ENCODE measurements around the gene MT2A.

Gene MT2A

GRCh38 chr16:56607109-56607618 is 1.2 kb upstream of the MT2A start:
- DNase-seq (ENCODE audit: low spot score) = peak; percentile 95

DNA sequence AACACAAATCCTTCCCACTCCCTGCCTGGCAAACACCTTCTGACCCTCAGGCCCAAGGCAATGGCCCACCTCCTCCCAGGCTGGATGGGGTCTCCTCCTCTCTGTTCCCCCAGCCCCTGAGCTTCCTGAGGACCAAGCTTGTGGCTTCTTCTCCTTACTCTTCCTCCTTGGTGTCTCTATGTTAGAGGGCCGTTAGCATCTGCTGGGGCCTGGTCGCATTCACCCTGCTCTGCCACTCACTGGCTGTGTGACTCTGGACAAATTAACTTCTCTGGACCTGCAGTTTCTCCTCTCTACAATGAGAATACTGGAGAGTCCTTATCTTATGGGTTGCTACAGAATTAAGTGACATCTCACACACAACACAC is 725 bp upstream of the MT2A start:
- no peak for DNase-seq (ENCODE audit: low spot score)
- TF ChIP-seq, protein P1, sequence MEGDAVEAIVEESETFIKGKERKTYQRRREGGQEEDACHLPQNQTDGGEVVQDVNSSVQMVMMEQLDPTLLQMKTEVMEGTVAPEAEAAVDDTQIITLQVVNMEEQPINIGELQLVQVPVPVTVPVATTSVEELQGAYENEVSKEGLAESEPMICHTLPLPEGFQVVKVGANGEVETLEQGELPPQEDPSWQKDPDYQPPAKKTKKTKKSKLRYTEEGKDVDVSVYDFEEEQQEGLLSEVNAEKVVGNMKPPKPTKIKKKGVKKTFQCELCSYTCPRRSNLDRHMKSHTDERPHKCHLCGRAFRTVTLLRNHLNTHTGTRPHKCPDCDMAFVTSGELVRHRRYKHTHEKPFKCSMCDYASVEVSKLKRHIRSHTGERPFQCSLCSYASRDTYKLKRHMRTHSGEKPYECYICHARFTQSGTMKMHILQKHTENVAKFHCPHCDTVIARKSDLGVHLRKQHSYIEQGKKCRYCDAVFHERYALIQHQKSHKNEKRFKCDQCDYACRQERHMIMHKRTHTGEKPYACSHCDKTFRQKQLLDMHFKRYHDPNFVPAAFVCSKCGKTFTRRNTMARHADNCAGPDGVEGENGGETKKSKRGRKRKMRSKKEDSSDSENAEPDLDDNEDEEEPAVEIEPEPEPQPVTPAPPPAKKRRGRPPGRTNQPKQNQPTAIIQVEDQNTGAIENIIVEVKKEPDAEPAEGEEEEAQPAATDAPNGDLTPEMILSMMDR (IDR thresholded peaks at IDR 0.05) = no peak
- peak overlapping the region; percentile 82 for H3K4me3 ChIP-seq
- H3K27ac ChIP-seq = peak overlapping the region; percentile 91 to 93

More at GRCh38 chr16:56607109-56607618, 1.2 kb upstream of the MT2A start:
- TF ChIP-seq, protein P1 (IDR thresholded peaks at IDR 0.05) = no peak
- peak overlapping the region; percentile 82 for H3K4me3 ChIP-seq
- H3K27ac ChIP-seq = peak overlapping the region; percentile 91 to 93

GRCh38 chr16:56608876-56609462 is 585 bp downstream of the MT2A start:
- TF ChIP-seq, protein P1 (IDR thresholded peaks at IDR 0.05) = no peak
- H3K4me3 ChIP-seq = peak overlapping the region; percentile 82
- H3K27ac ChIP-seq = peak overlapping the region; percentile 91 to 93
- DNase-seq (ENCODE audit: low spot score) = no peak

DNA sequence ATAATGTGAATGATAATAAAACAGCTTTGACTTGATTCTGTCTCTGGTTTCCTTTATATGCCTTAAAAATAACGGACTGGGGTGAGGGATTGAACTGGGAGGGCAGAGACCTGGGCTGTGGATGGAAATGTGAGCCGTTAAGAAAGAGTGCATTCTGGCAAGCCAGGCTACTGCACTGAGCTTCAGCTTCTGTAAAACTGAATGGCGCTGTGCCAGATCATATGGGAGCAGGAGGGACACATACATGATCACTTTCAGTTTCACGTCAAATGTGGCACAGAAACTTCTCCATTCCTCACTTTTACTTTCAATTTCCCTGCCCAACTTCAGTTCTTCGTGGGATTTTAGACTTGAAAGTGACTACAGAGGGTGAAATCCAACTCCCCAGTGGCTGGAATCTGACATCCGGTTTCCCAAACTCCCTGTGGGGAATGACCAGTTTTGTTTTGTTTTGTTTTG is 1.1 kb downstream of the MT2A start:
- H3K4me3 ChIP-seq = peak overlapping the region; percentile 82
- DNase-seq (ENCODE audit: low spot score) = no peak
- peak overlapping the region; percentile 91 to 93 for H3K27ac ChIP-seq
- TF ChIP-seq, protein P1 (IDR thresholded peaks at IDR 0.05) = no peak

DNA sequence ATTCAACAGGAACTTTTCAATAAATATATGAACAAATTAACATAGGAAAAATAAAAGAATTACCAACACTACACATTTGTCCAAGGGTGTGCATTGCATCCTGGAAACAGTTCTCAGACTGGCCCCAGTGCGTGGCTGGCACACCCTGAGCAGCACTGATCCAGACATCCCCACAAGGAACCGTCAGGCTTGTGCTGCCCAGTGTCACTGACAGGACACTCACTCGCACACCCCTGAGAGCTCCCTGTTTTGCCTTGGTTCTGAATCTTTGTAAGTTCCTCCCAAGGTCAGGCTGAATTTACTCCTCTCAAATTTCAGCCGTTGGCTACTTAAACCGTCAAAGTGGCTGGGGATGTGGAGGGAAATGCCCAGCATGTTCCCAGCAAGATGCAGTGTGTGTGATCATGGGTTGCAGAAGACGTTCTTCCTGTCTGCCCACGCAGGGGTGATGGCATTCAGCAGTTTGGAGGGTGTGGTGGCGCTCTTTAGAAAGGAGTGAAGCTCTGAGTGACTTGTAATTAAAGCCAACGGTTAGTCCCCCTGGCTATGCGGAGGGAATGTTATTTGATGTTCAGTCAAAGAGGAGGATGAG is 1.7 kb downstream of the MT2A start:
- peak; percentile 89 for DNase-seq (ENCODE audit: low spot score)
- Histone ChIP-seq H3K27ac (peak overlapping the region; percentile 91 to 93), H3K4me3 (peak overlapping the region; percentile 82)
- TF ChIP-seq, protein P1 (IDR thresholded peaks at IDR 0.05) = no peak

GRCh38 chr16:56610609-56611111 is 2.3 kb downstream of the MT2A start:
- TF ChIP-seq, protein P1 (IDR thresholded peaks at IDR 0.05) = no peak
- peak; percentile 76 for DNase-seq (ENCODE audit: low spot score)
- peak overlapping the region; percentile 91 to 93 for H3K27ac ChIP-seq
- H3K4me3 ChIP-seq = peak overlapping the region; percentile 82
